ENCODE results near the gene KCNIP1. TPM values are rescaled to one million over a fixed set of nuclear protein-coding genes. Genes with fewer than 3 reads are reported as not detected.

KCNIP1 gene
- total and polyA plus RNA-seq, 9 of the 15 experiments (the other 6 are each of a cell fraction or from before 2014, with no cell fraction given), result not detected

- no peak overlapping the region for H3K4me2 ChIP-seq (ENCODE audit: insufficient read depth, low read length)
- no peaks in the 10 kb centered on the region for H3K79me2 ChIP-seq (ENCODE audit: control insufficient read depth, insufficient read depth, low read length)
- 0% methylated on average over 10 of the region's 10 CpGs for WGBS (ENCODE audit: insufficient coverage, low coverage, missing lambda C conversion rate)
- intact Hi-C loops (cut with micrococcal nuclease), result no loop called here
- H3K9me1 ChIP-seq (ENCODE audit: control insufficient read depth, insufficient read depth, low read length), result no peaks in the 10 kb centered on the region
- peaks cover 0 to 13% of the 10 kb centered on the region in 2 experiments; a peak in 1 of 5 replicates for H3K27me3 ChIP-seq (ENCODE audit: control insufficient read depth in 2 of 2, insufficient read depth in 2 of 2, low read length in 2 of 2)
- no peak for DNase-seq (ENCODE audit: extremely low read depth in 1 of 4, low spot score in 3 of 4)
- H3K4me3 ChIP-seq, result no peak overlapping the region
- H3K4me1 ChIP-seq (replicated peaks in 1 of 2; ENCODE audit: control insufficient read depth in 2 of 2, insufficient read depth in 2 of 2, low read length in 2 of 2), result no peaks in the 10 kb centered on the region
- CTCF ChIA-PET (ENCODE audit: low intra/inter-chr PET ratio), result no interaction called here
- TF ChIP-seq DDX20 (tag; IDR thresholded peaks at IDR 0.05; ENCODE audit: low read depth) (no peak), KDM5B (IDR thresholded peaks at IDR 0.05; ENCODE audit: insufficient replicate concordance, low read depth, low read length) (no peak), HDAC6 (IDR thresholded peaks at IDR 0.05; ENCODE audit: low read depth, low read length) (no peak), ZMIZ1 (IDR thresholded peaks at IDR 0.05; ENCODE audit: low read depth in 2 of 2, low read length in 2 of 2) (no peak), RNF219 (CRISPR knock-in tag; IDR thresholded peaks at IDR 0.05) (no peak), ZNF282 (CRISPR knock-in tag; IDR thresholded peaks at IDR 0.05) (no peak), NCOA6 (IDR thresholded peaks at IDR 0.05) (no peak)
- no peak overlapping the region for H3K27ac ChIP-seq (ENCODE audit: extremely low read depth, low read depth, low read length)
- POLR2A ChIA-PET, result no interaction called here
- no peak overlapping the region for H2AFZ ChIP-seq (ENCODE audit: low read depth, low read length)
- BruUV-seq (replicated peaks), result no TSS peak
- no peak overlapping the region for H3K9ac ChIP-seq (ENCODE audit: insufficient read depth in 1 of 2, low read depth in 2 of 2, low read length in 2 of 2)
- no peaks in the 10 kb centered on the region; the same call in 1 of the 2 replicates for H4K20me1 ChIP-seq (replicated peaks; ENCODE audit: control insufficient read depth, insufficient read depth, low read length)
- ATAC-seq, result no peak
- in situ Hi-C loops (cut with MboI), result no loop called here
- H3K9me3 ChIP-seq (replicated peaks; ENCODE audit: control insufficient read depth, insufficient read depth, low read depth, low read length), result no peaks in the 10 kb centered on the region
- no peaks in the 10 kb centered on the region for H3K36me3 ChIP-seq (ENCODE audit: control insufficient read depth, insufficient read depth, low read length)
- FAIRE-seq, result no peak
Measured at GRCh38 chr5:170523142-170523551, 19.3 kb downstream of the KCNIP1 start.
